Caco-2 (cell line): Measurements from ENCODE around the gene ACR. TPM values are rescaled to one million over a fixed set of nuclear protein-coding genes. Genes with fewer than 3 reads are reported as not detected.

Source experiments
- BruUV-seq: library from RNA; stranded (reverse); fragments of 400-500 nt; replicated peaks from 2 replicates; lab custom pipeline; 2021; lab: Mats Ljungman, UMichigan
- CTCF ChIA-PET: fragments of 300-600 bp; sonication (Branson Sonifier 250); formaldehyde crosslinking; loops from one replicate; lab custom pipeline; 2022; ENCODE audit warnings: antibody characterized with exemption; lab: Charles Lee
- POLR2A ChIA-PET: fragments of 300-600 bp; sonication (Branson Sonifier 250); formaldehyde crosslinking; loops from one replicate; lab custom pipeline; 2022; ENCODE audit warnings: antibody characterized with exemption; lab: Charles Lee
- DNase-seq, 2 experiments: peaks; one replicate each; pipeline versions ENCODE4 v3.0.0 to v3.0.0-alpha.2; 2020 to 2022
- H3K27me3 ChIP-seq: replicated peaks from 2 replicates; pipeline ENCODE4 v1.6.0; 2011; ENCODE audit warnings: low read length; ENCODE audit not compliant: control insufficient read depth, insufficient read depth
- H3K36me3 ChIP-seq: 2 replicates; pipeline ENCODE4 v1.5.1; 2011; ENCODE audit warnings: low read length; ENCODE audit not compliant: control insufficient read depth, insufficient read depth
- H3K4me1 ChIP-seq: fragments of 250-450 bp; sonication (Bioruptor Pico); 2 replicates; pipeline ENCODE4 v1.5.1; 2020; ENCODE audit warnings: mild to moderate bottlenecking
- H3K4me3 ChIP-seq: 2 replicates; pipeline ENCODE4 v1.5.1; 2011; ENCODE audit warnings: low read depth, mild to moderate bottlenecking, control low read depth, low read length
- H3K9me3 ChIP-seq: fragments of 250-450 bp; sonication (Bioruptor Pico); 2 replicates; pipeline ENCODE4 v1.5.1; 2020; ENCODE audit warnings: mild to moderate bottlenecking, moderate library complexity
- H3K27ac Mint-ChIP-seq: one replicate; pipeline ENCODE4 v1.8.0; 2022; ENCODE audit warnings: mixed read lengths; ENCODE audit not compliant: unreplicated experiment
- H3K27me3 Mint-ChIP-seq: one replicate; pipeline ENCODE4 v1.8.0; 2022; ENCODE audit warnings: mixed read lengths; ENCODE audit not compliant: insufficient read depth, unreplicated experiment
- H3K36me3 Mint-ChIP-seq: one replicate; pipeline ENCODE4 v1.8.0; 2022; ENCODE audit warnings: mild to moderate bottlenecking, mixed read lengths; ENCODE audit not compliant: insufficient read depth, unreplicated experiment
- H3K4me1 Mint-ChIP-seq: one replicate; pipeline ENCODE4 v1.8.0; 2022; ENCODE audit warnings: low read depth, mixed read lengths; ENCODE audit not compliant: unreplicated experiment
- H3K4me3 Mint-ChIP-seq: one replicate; pipeline ENCODE4 v1.8.0; 2022; ENCODE audit warnings: mild to moderate bottlenecking, moderate library complexity, mixed read lengths; ENCODE audit not compliant: unreplicated experiment
- H3K9me3 Mint-ChIP-seq: one replicate; pipeline ENCODE4 v1.8.0; 2022; ENCODE audit warnings: mixed read lengths; ENCODE audit not compliant: unreplicated experiment
- CTCF ChIP-seq, 2 experiments: fragments of 200-600 bp in 1 of 2; IDR thresholded peaks; 1 replicate in 1 of 2; 2 replicates in 1 of 2; pipeline versions ENCODE4 v1.5.1 to v1.8.0; 2011 to 2022; ENCODE audit warnings: antibody characterized with exemption in 1 of 2, control low read depth in 1 of 2, inconsistent platforms in 1 of 2, low read depth in 1 of 2, low read length in 1 of 2, mild to moderate bottlenecking in 1 of 2, moderate library complexity in 1 of 2; ENCODE audit not compliant: insufficient read depth in 1 of 2, severe bottlenecking in 1 of 2, unreplicated experiment in 1 of 2
- intact Hi-C: fragments of 100-400 bp; cut with micrococcal nuclease; formaldehyde crosslinking; loops from one replicate; pipeline ENCODE4 v1.10.0; 2022; ENCODE audit not compliant: unreplicated experiment
- total RNA-seq: library from RNA; stranded (reverse); gene quantifications from 2 replicates; pipeline ENCODE4 v1.2.3, GENCODE V29; 2022

ACR gene
- total RNA-seq, 1 experiment from 2014 or later = not detected

DNA sequence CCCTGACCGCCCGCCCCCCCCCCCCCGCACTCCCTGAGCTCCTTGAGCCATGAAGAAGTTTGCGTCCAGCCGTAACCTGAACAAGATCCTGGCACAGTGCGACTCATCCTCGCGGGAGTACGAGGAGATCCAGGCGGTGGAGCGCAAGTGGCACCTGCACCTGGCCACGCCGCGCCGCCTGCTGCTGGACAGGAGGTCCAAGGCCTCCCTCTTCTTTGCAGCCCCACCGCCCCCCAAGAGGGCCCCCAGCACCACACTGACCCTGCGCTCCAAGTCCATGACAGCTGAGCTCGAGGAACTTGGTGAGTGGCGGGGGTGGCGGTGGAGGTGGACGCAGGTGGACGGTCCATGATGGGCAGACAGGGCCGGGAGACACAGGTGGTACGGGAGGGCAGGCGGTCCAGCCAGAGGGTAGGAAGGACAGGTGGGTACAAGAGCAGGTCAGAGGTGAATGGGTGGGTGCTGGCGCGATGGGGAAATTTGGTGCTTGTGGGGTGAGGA is 32.1 kb upstream of the ACR start:
- Mint-ChIP-seq H3K4me1 (no peaks in the 10 kb centered on the region), H3K4me3 (no peak overlapping the region), H3K27me3 (no peaks in the 10 kb centered on the region), H3K36me3 (peaks cover 6% of the 10 kb centered on the region), H3K9me3 (no peaks in the 10 kb centered on the region), H3K27ac (no peak overlapping the region)
- intact Hi-C loops = no loop called here
- no peak for TF ChIP-seq CTCF (IDR thresholded peaks at IDR 0.05; ENCODE audit: insufficient read depth in 1 of 2, low read depth in 1 of 2, low read length in 1 of 2, severe bottlenecking in 1 of 2, unreplicated experiment in 1 of 2)
- Histone ChIP-seq H3K4me3 (no peak overlapping the region), H3K36me3 (no peaks in the 10 kb centered on the region; the same call in 1 of the 2 replicates), H3K27me3 (no peaks in the 10 kb centered on the region), H3K9me3 (no peaks in the 10 kb centered on the region), H3K4me1 (no peaks in the 10 kb centered on the region)
- ChIA-PET POLR2A (no interaction called here), CTCF (no interaction called here)
- no peak for DNase-seq
- no TSS peak for BruUV-seq

DNA sequence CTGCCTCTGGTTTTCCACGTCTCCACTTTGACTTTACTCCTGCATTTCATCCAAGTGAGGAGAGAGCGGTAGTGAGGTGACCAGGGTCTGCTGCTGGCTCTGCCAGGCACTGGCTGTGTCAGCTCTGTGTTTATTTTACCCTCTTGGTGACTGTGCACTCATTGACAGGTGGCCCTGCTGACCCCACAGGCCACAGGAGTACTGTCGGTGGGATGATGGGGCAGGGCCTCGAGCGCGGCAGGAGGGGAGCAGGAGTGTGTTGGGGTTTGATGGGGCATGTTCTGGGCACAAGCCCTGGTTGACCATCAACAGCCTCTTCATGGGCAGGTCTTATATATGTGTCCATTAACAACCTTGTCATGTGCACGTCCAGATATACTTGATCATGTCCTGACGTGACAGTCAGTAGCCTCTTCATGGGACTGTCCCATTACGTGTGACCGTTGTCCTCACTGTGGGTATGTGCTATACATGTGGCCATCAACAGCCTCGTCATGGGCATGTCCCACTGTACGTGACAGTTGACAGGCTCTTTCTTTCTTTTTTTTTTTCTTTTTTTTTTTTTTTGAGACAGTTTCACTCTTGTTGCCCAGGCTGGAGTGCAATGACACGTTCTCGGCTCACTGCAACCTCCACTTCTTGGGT is 31.4 kb upstream of the ACR start:
- Mint-ChIP-seq H3K4me1 (no peaks in the 10 kb centered on the region), H3K27me3 (no peaks in the 10 kb centered on the region), H3K27ac (no peak overlapping the region), H3K36me3 (peaks cover 6% of the 10 kb centered on the region), H3K4me3 (no peak overlapping the region), H3K9me3 (no peaks in the 10 kb centered on the region)
- no peak for TF ChIP-seq CTCF (IDR thresholded peaks at IDR 0.05; ENCODE audit: insufficient read depth in 1 of 2, low read depth in 1 of 2, low read length in 1 of 2, severe bottlenecking in 1 of 2, unreplicated experiment in 1 of 2)
- intact Hi-C loops = no loop called here
- BruUV-seq = no TSS peak
- POLR2A ChIA-PET = no interaction called here
- no peaks in the 10 kb centered on the region for H3K27me3 ChIP-seq
- no peaks in the 10 kb centered on the region for H3K9me3 ChIP-seq
- no peak overlapping the region for H3K4me3 ChIP-seq
- H3K36me3 ChIP-seq = no peaks in the 10 kb centered on the region; the same call in 1 of the 2 replicates
- CTCF ChIA-PET = no interaction called here
- H3K4me1 ChIP-seq = no peaks in the 10 kb centered on the region
- no peak for DNase-seq

- Mint-ChIP-seq H3K9me3 (no peaks in the 10 kb centered on the region), H3K36me3 (peaks cover 6% of the 10 kb centered on the region), H3K27me3 (no peaks in the 10 kb centered on the region), H3K4me1 (no peaks in the 10 kb centered on the region), H3K4me3 (no peak overlapping the region), H3K27ac (no peak overlapping the region)
- H3K9me3 ChIP-seq = no peaks in the 10 kb centered on the region
- DNase-seq = no peak
- no peaks in the 10 kb centered on the region for H3K4me1 ChIP-seq
- BruUV-seq = no TSS peak
- no peak overlapping the region for H3K4me3 ChIP-seq
- no peaks in the 10 kb centered on the region; the same call in 1 of the 2 replicates for H3K36me3 ChIP-seq
- ChIA-PET POLR2A (no interaction called here), CTCF (interaction anchor here (0.6 kb wide), 1 partner anchor 157 kb away, joined by 3 read pairs; no protein-coding TSS in a partner anchor)
- intact Hi-C loops = no loop called here
- H3K27me3 ChIP-seq = no peaks in the 10 kb centered on the region
- TF ChIP-seq CTCF (IDR thresholded peaks at IDR 0.05; ENCODE audit: insufficient read depth in 1 of 2, low read depth in 1 of 2, low read length in 1 of 2, severe bottlenecking in 1 of 2, unreplicated experiment in 1 of 2) = no peak
These were observed 29.5 kb upstream of the ACR start for GRCh38 chr22:50708474-50708873.
